ENCODE results near the gene HSP90B1.

HSP90B1 gene

GRCh38 chr12:103908246-103908541 lies 22.0 kb upstream of the HSP90B1 start:
- H3K27me3 ChIP-seq, result no peaks in the 10 kb centered on the region; the same call in 1 of the 2 replicates

GRCh38 chr12:103908877-103909276 lies 21.3 kb upstream of the HSP90B1 start:
- no peaks in the 10 kb centered on the region for H3K36me3 ChIP-seq
- no peak overlapping the region for H3K4me3 ChIP-seq (ENCODE audit: low read depth, low read length)
- H3K9me3 ChIP-seq, result no peaks in the 10 kb centered on the region
- H3K27me3 ChIP-seq, result no peaks in the 10 kb centered on the region; the same call in 1 of the 2 replicates
- no peak for DNase-seq
- TF ChIP-seq CTCF (IDR thresholded peaks at IDR 0.05; ENCODE audit: low read depth, low read length), result no peak
- no peaks in the 10 kb centered on the region for H3K4me1 ChIP-seq

More at GRCh38 chr12:103908246-103908541, 22.0 kb upstream of the HSP90B1 start:
- H3K9me3 ChIP-seq, result no peaks in the 10 kb centered on the region
- no peaks in the 10 kb centered on the region for H3K36me3 ChIP-seq
- no peak for TF ChIP-seq CTCF (IDR thresholded peaks at IDR 0.05; ENCODE audit: low read depth, low read length)
- no peak overlapping the region for H3K4me3 ChIP-seq (ENCODE audit: low read depth, low read length)
- H3K4me1 ChIP-seq, result no peaks in the 10 kb centered on the region
- DNase-seq, result no peak

GRCh38 chr12:103909811-103910210 lies 20.4 kb upstream of the HSP90B1 start:
- no peaks in the 10 kb centered on the region; the same call in 1 of the 2 replicates for H3K27me3 ChIP-seq
- no peaks in the 10 kb centered on the region for H3K9me3 ChIP-seq
- DNase-seq, result no peak
- no peak overlapping the region for H3K4me3 ChIP-seq (ENCODE audit: low read depth, low read length)
- no peak for TF ChIP-seq CTCF (IDR thresholded peaks at IDR 0.05; ENCODE audit: low read depth, low read length)
- H3K36me3 ChIP-seq, result no peaks in the 10 kb centered on the region
- H3K4me1 ChIP-seq, result no peaks in the 10 kb centered on the region

- no peaks in the 10 kb centered on the region for H3K36me3 ChIP-seq
- no peaks in the 10 kb centered on the region for H3K4me1 ChIP-seq
- no peaks in the 10 kb centered on the region; the same call in 1 of the 2 replicates for H3K27me3 ChIP-seq
- TF ChIP-seq CTCF (IDR thresholded peaks at IDR 0.05; ENCODE audit: low read depth, low read length), result no peak
- no peaks in the 10 kb centered on the region for H3K9me3 ChIP-seq
- H3K4me3 ChIP-seq (ENCODE audit: low read depth, low read length), result no peak overlapping the region
- DNase-seq, result no peak
These were observed 18.1 kb upstream of the HSP90B1 start for GRCh38 chr12:103912069-103912468.

GRCh38 chr12:103913100-103913499 lies 17.1 kb upstream of the HSP90B1 start:
- Histone ChIP-seq H3K4me1 (no peaks in the 10 kb centered on the region), H3K27me3 (no peaks in the 10 kb centered on the region; the same call in 1 of the 2 replicates), H3K4me3 (ENCODE audit: low read depth, low read length) (no peak overlapping the region), H3K9me3 (no peaks in the 10 kb centered on the region), H3K36me3 (no peaks in the 10 kb centered on the region)
- TF ChIP-seq CTCF (IDR thresholded peaks at IDR 0.05; ENCODE audit: low read depth, low read length), result no peak
- peak; percentile 25 for DNase-seq

- Histone ChIP-seq H3K36me3 (no peaks in the 10 kb centered on the region), H3K27me3 (no peaks in the 10 kb centered on the region; the same call in 1 of the 2 replicates), H3K9me3 (no peaks in the 10 kb centered on the region), H3K4me3 (ENCODE audit: low read depth, low read length) (no peak overlapping the region), H3K4me1 (no peaks in the 10 kb centered on the region)
- no peak for DNase-seq
- no peak for TF ChIP-seq CTCF (IDR thresholded peaks at IDR 0.05; ENCODE audit: low read depth, low read length)
These were observed 14.9 kb upstream of the HSP90B1 start for GRCh38 chr12:103915306-103915705.
